NK-92 (cell line): Measurements from ENCODE around the gene GLRX.

Experiments
- DNase-seq: peaks from one replicate; lab custom pipeline; 2025; ENCODE audit not compliant: unreplicated experiment; lab: John Stamatoyannopoulos, UW

Gene GLRX

GRCh38 chr5:95784514-95785302 is 37.8 kb downstream of the GLRX start:
- no peak for DNase-seq

- no peak for DNase-seq
Measured at GRCh38 chr5:95783661-95784060, 38.9 kb downstream of the GLRX start.

- no peak for DNase-seq
Measured at GRCh38 chr5:95782181-95782580, 40.3 kb downstream of the GLRX start.

- no peak for DNase-seq
Measured at GRCh38 chr5:95781101-95781583, 41.4 kb downstream of the GLRX start.

DNA sequence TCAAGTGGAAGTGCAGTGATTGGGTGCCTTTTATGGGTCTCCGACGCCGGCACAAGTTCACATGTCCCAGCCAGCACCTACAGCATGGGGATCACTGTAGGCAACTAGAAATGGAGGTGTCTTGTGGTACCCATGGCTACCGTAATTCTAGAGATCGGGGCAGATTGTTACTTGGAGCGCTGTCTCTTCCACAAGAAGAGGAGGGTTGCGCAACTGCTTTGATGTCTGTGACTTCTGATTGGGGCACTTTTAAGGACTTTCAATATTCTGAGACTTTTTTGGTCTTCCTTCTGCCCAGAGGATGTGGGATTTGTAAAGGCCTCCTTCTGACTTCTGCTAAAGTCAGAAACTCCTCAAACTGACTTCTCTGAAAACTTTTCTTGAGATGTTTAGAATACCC is 41.9 kb downstream of the GLRX start:
- DNase-seq: no peak

GRCh38 chr5:95779611-95780010 is 42.9 kb downstream of the GLRX start:
- no peak for DNase-seq

DNA sequence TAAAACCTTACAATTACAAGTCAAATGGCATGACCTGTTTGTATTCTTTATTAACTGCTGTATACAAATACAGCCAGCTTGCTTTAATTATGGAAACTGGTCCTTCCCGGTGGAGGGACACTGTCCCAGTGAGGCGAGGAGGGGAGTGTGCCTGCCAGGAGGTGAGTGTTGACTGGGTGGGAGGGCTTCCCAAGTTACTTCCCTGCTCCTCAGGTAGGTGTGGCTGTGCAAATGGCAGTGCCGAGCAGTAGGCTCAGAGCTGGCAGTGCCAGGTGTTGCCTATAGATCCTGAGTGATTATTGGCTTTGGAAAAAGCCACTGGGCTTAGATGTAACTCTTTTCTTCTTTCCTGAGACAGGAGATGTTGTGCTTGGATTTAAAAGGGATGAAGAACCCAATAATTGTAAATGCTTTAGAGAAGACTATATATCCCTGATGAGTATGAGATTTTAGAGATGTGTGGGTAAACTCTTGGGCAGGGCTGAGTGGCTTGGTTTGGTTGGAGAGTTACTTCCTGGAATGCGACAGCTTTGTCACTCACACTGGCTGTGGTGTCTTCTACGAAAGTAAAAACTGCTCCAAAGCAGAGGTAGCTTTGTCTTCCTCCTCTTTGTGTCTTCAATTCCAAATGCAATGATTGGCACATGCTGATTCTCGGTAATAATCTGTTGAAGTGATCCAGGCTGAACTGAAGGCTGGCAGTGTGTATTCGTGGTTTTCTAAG is 43.7 kb downstream of the GLRX start:
- no peak for DNase-seq

DNA sequence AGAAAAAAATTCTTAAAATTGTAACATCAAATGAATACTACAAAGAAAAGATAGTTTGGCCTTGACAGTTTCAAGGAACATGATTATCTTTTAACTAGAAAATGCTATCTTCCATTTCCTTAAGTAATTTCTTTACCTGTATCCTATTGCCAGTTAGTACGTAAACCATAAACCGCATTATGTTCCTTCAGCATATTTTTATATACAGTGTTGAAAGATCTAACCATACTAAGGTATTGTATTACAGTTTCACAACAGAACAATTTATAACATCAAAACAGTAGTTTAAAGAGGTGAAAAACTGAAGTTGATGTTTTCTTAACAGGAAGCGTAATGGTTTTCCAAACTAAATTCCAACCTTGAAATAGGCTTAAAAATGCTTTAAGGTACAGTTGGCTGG is 45.1 kb downstream of the GLRX start:
- DNase-seq: no peak

DNA sequence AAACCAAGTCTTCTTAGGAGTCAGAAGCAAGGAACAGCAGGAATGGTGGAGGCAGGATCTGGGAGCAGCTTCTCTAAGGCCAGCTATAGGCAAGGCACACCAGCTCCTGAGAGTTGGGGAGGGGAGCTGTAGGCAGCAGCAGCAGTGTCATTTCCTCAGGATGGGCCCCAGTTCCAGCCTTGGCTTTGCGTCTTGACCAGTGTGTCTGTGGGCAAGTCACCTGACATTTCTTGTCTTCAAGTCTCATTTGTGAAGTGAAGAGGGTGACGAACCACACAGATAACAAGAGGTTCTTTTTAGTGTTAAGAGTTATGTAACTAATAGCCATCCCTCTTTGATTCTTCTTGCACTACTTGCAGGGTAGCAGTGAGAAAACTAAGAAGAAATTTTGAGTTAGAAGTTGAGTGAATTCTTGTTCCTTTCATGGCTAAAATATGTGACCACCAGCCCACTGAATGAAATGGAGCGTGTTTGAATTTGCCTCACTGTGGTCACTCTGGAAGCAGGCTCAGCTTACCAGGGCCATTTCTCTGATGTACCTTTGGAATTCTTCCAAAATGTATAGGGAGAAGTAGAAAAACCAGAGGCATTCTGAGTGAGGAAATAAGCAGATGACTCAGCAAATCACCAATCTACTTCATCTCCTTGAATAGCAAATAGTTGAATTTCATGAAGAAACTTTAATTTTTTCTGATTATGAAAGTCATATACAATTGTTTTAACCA is 49.0 kb downstream of the GLRX start:
- no peak for DNase-seq

- DNase-seq: no peak
Measured at GRCh38 chr5:95771892-95772291, 50.6 kb downstream of the GLRX start.

DNA sequence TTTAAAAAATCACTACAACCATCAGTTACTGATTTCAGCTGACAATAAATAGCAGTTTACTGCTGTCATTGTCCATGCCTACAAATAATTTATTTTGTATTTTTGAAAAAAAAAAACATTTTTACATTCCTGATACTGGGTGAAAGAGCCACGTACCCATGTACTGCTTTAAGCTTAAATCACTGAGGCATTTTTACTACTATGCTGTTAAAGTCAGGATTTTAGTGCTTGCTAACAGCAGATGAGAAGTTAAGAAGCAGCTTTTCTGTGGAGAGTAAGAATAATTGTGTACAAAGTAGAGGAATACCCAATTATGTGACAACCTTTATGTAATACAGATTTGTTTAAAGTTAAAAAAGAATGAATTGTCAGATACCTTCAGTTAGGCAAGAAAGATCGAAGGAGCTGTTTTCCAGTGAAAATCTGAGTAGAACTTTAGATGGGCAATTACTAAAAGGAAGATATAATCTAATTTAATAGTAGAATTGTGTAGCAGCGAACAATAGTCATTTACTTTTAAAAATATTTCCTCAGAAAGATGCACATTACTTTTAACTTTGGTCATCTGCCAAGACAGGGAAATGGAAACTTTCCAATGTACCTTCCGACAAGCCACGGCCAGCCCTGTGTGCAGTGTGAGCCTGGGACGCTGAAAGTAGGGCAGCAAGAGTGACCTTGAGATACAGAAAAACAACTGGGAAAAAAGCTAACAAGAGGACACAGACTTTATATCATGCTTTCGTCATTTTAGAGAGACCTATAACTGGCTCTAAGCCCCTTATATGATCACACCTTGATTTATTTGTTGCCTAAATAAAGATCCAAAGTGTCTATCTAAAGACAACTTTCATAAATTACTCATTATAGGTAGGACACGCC is 51.5 kb downstream of the GLRX start:
- no peak for DNase-seq

- DNase-seq: no peak
Measured at GRCh38 chr5:95768731-95769130, 53.8 kb downstream of the GLRX start.

DNA sequence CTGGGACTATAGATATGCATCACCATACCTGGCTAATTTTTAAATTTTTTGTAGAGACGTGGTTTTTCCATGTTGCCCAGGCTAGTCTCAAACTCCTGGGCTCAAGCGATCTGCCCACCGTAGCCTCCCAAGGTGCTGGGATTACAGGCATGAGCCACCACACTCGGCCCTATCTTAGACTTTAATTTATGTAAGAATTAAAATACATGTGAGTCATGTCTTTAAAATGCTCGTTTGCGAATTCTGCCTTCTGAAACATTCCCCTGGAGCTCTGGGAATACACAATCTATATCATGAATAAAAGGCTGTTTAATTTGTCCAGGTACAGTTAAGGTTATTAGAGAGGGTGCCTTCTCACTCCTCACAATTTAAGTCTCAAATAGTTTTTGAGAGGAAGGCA is 58.6 kb downstream of the GLRX start:
- no peak for DNase-seq
